HL-60/S4 treated with retinoic acid at 250 ng/mL for 4 days and 3 days (cell line): ENCODE measurements around the gene HSF5.

Experiments used
- in situ Hi-C: fragments of 300-500 bp; cut with MboI; formaldehyde crosslinking; loops from 2 replicates; pipeline ENCODE4 v1.7.0; 2022; ENCODE audit warnings: low sequenced_read_pairs

HSF5 gene

GRCh38 chr17:58373003-58373402 is 115.2 kb downstream of the HSF5 start:
- in situ Hi-C loops = no loop called here

- in situ Hi-C loops = no loop called here
Measured at GRCh38 chr17:58371300-58371950, 116.8 kb downstream of the HSF5 start.

GRCh38 chr17:58370716-58371115 is 117.5 kb downstream of the HSF5 start:
- in situ Hi-C loops = no loop called here

- in situ Hi-C loops = no loop called here
Measured at GRCh38 chr17:58370309-58370708, 117.9 kb downstream of the HSF5 start.
